Stimulated activated CD8-positive, alpha-beta memory T cell treated with anti-CD3 and anti-CD28 coated beads, Interleukin-15, amount 100 ng/mL, for 1 hour (primary cell): ENCODE results near the gene CLSTN1.
"Not testable (repeated sequence)": the region's sequence is repeated elsewhere in the genome, so short reads cannot be mapped to it uniquely, and the experiment has no call there.

ENCODE experiments used
- DNase-seq: peaks from one replicate; pipeline ENCODE4 v3.0.0-alpha.2; 2020; ENCODE audit warnings: low read depth

CLSTN1 gene

GRCh38 chr1:9760824-9761223, 62.9 kb downstream of the CLSTN1 start:
- DNase-seq = no peak

DNA sequence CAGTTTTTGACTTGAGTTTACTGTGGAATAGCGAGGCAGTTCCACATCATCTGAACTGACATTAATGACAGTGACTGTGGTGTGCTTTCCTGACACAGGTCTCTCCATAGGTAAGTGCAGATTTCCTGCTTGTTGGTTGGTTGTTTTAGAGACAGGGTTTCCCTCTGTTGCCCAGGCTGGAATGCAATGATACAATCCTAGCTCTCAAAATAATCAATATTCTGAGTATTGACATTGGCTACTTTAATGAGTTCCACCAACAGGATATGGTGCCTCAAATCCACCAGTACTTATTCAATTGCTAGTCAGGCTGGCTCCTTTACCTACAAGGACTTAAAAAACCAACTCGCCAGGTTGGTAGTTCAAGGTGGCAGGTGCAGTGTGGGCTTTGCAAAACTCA, 63.8 kb downstream of the CLSTN1 start:
- no peak for DNase-seq

- no peak for DNase-seq
Observed at GRCh38 chr1:9758559-9759121, 65.1 kb downstream of the CLSTN1 start.

DNA sequence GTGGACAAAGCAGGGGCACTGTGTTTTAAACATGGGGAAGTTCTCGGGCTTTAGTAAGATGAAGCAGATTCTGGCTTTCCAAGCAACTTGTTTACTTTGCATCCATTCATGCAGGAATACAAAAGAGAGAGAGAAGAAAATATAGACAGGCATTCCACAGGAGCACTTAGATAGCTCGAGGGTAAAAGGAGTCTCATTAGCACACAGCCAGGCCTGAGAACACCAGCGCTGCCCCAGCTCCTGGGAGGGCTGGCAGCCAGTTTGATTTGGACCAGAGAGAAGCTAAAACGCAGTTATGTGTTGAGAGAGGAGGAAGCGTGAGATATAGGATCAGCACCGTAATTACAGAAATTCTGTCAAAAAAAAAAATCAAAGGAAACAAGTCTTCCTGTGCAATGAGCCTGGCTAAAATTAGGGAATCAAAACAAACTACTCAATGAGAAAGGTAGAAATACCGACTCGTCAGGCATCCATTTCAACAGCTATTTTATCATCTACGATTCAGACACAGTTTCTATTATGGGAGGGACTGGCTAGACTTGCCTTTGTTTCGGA, 68.2 kb downstream of the CLSTN1 start:
- no peak for DNase-seq

DNA sequence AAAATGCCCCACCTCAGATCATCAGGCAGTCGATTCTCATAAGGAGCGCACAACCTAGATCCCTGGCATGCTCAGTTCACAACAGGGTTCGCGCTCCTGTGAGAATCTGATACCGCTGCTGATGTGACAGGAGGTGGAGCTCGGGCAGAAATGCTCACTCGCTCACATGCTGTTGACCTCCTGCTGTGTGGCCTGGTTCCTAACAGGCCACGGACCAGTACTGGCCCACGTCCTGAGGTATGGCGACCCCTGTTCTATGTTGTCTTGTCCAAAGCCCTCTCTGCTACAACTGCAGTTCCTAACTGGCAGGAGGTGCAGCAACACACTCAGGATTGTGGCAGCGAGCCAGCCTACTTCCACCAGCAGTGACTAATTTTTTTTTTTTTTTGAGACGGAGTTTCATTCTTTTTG, 70.6 kb downstream of the CLSTN1 start:
- DNase-seq = no peak

- DNase-seq = no peak
Observed at GRCh38 chr1:9751971-9752370, 71.8 kb downstream of the CLSTN1 start.

GRCh38 chr1:9749361-9749760, 74.4 kb downstream of the CLSTN1 start:
- no peak for DNase-seq

DNA sequence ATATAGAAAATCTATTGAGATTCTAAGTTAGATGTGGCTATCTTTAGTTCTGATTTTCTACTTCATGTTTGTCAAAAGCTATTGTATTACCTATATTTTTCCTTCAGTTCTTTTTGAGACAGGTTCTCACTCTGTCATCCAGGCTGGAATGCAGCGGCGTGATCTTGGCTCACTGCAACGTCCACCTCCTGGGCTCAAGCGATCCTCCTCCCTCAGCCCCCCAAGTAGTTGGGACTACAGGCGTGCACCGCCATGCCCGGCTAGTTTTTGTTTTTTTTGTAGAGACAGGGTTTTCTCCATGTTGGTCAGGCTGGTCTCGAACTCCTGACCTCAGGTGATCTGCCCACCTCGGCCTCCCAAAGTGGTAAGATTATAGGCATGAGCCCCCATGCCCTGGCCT, 75.4 kb downstream of the CLSTN1 start:
- DNase-seq = not testable (repeated sequence)

GRCh38 chr1:9746651-9747050, 77.1 kb downstream of the CLSTN1 start:
- no peak for DNase-seq

- no peak for DNase-seq
Observed at GRCh38 chr1:9746211-9746610, 77.6 kb downstream of the CLSTN1 start.

DNA sequence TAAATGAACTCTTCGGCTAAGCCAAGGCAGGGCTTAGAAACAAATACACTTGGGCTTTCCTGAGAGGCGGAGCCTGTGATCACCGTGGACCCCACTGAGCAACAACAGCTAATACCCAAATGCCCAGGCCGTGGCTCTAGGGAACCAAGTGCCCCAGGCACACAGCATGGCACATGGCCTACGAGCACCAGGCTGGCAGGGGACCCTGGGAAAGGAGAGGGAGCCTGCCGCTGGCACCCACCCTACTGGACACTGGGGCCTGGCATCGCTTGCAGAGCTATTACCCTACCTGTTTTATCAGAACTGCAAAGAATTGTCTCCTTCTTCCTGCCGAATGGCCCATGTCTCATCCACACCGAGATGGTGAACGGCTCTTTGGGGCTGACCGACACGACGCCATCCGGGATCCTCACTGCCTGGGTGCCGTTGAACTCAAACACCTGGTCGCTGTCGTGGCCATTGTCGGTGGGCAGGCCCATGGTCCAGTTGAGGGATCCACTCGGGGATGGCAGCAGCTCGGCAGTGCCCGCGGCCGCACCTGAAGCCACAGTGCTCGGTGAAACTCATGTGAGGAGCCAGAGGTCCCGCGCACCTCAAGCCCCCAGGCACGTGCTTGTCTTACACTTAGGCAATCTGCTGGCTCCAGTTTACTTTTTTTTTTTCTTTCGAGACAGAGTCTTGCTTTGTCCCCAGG, 79.5 kb downstream of the CLSTN1 start:
- no peak for DNase-seq

DNA sequence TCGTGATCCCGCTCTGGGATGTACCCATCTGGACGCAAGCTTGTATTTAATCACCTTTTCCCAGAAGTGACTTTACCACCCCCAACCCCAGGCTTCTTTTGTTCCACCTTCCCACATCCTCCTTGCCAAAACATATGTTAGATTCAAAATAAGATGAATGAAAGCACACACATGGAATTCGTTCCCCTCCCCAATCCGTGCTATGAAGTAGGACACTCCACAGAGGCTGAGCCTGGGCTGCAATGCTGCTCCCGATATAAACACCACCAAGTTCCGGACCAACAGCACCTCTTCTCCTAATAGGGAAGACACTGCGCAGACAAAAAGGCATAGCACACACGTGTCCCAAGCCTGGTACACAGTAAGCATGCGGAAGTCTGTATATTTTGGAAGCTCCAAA, 86.1 kb downstream of the CLSTN1 start:
- no peak for DNase-seq

- no peak for DNase-seq
Observed at GRCh38 chr1:9737057-9737456, 86.7 kb downstream of the CLSTN1 start.

- no peak for DNase-seq
Observed at GRCh38 chr1:9736241-9736640, 87.5 kb downstream of the CLSTN1 start.

DNA sequence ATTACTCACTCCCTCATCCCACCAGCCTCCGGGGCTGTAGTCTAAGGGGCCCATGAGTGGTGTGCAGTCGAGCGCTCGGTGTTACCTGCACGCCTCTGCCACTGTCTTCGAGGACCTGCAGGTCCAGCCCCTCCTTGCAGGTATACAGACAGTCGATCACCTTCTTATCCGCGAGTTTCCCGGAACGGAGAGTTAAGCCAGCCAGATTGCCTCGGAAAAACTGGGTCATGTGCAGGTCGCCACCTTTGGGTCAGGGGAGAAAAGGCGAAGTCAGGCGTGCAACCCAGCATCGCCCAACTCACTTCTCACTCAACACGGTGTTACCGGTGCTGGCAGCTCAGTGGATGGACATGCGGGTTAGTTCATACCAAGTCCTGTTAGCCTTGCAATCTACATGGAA, 88.0 kb downstream of the CLSTN1 start:
- no peak for DNase-seq

DNA sequence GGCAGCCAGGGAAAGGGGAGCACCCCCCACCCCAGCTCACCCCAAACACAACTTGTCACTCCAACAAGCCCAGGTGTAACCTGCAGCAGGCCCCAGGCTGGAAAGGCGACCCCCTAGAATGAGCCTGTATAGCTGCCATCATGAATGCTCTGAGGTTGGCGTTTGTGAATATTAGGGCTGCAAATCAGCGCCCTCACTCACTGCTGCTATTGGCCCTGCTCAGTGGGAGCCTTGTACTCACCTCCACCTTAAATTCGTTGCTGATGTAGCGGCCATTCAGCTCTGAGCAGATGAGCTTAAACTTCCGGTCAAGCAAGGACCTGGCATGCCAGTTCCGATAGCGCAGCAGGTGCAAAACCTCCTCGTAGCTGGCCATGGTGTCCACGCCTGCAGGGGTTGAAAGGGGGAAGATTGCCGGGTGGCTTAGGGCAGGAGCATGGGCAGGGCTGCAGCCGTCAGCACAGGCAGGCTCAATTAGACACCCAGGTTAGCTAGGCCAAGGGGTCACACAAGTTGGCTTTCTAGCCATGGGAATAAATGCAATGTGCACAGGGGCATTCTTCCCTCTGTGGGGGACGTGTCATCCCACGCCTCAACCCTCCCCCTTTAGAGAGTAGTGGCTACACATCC, 90.5 kb downstream of the CLSTN1 start:
- no peak for DNase-seq

DNA sequence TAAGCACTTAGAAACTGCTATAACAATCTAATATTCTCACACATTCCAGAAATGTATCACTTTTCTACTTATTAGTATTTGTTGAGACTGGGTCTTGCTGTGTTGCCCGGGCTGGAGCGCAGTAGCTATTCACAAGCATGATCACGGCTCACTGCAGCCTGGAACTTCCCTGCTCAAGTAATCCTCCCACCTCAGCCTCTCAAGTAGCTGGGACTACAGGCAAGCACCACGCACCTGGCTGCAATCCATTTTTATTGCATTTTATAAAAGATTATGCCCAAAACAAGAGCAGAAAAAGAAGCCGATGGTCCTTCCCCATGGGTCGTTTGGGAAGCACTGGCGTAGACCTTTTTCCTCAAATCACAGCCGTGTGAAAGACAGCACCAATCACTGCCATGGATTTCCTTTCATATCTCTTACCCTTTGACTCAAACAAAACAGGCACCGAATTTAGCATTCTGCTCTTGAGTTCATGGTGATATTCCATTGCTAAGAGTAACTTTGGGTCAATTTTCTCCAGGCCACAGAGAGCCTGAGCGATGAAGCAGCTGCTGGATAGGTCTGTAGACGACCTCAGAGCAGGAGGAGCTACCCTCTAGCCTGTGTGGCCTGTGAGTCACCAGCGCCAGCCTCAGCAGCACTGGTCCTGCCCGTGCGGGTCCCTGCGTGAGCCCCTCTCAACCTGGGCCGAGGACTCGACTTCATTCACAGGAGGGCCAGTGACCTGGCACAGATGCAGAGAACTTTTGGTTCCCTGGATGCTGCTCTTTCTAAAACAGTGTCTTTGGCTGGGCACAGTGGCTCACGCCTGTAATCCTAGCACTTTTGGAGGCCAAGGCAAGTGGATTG, 91.4 kb downstream of the CLSTN1 start:
- DNase-seq = no peak

DNA sequence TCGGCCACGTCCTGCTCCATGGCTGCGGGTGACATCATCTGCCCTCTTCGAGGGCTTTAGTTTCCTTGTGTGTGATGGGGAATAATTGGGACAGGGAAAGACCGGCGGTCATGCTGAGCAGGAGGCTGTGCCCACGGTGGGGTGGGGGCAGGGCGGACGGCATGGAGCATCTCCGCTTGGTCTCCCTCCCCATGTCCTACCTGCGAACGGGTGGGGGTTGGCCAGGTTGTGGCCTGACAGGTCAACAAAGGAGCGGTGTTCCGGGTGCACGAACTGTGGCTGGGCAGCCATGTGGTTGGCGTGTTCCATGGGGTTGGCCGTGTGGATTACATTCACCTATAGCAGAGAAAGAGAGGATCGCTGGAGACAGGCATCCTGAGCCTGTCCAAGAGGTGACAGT, 92.2 kb downstream of the CLSTN1 start:
- no peak for DNase-seq

DNA sequence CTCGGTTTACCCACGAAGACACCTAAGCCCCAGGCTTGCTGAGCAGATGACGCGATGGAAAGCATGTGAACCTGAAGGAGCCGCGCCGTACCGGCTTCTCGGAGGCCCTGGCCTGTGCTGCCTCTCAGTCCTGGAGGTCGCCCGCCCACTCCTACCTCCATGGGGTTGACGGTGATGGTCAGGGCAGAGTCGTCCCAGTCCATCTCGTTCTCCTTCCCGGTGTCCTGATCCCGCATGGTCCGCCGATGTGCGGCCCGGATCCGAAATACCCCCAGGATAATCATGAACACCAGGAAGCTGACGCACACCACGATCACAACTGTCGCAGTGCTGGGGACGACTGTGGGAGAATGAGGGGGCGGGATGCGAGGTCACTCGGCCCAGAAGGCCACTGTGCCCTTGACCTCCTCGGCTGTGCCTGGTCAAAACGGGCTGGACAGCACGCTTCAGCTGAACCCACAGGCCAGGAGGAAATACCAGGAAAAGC, 92.7 kb downstream of the CLSTN1 start:
- no peak for DNase-seq

DNA sequence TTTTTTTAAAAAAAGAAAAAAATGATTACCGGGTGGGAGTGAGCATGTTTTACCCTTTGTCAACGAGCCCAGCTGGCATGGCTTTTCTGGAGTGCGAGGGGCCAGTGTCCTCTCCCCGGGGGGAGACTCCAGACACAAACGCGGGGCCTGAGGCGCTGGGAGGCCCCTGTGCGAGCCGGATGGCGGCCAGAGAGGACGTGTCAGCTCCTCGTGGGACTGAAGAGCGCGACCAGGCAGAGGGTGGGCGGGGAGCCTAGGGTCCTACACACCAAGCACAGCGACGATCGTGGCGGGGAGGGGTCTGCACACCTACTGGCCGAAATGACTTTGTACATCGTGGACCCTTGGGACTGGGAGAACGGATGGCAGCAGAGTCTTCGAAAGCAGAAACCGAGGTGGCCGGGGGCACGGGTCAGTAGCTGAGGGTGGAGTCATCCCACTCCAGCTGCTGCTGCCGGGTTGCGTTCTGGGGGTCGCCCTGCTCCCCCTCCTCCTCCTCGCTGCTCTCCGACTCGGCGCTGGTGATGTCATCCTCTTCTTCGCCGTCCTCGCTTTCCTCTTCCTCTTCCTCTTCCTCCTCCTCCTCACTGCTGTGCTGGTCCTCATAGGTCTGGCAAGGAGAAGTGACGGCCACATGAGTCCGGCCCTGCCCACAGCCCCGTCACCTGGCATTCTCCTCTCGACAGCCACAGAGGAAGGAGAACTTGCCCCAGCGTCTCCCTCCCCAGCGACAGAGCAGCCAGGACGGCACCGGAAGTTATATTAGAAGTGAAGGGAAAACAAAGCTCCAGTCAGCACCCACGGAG, 93.5 kb downstream of the CLSTN1 start:
- no peak for DNase-seq

GRCh38 chr1:9729523-9729922, 94.2 kb downstream of the CLSTN1 start:
- DNase-seq = no peak
